Measurements from ENCODE around the gene MPDU1. TPM values are rescaled to one million over a fixed set of nuclear protein-coding genes. Genes with fewer than 3 reads are reported as not detected.

Gene MPDU1
- total and polyA plus RNA-seq, 2 of the 4 experiments (the other 2 are of a cell fraction) = 135 to 149 TPM

DNA sequence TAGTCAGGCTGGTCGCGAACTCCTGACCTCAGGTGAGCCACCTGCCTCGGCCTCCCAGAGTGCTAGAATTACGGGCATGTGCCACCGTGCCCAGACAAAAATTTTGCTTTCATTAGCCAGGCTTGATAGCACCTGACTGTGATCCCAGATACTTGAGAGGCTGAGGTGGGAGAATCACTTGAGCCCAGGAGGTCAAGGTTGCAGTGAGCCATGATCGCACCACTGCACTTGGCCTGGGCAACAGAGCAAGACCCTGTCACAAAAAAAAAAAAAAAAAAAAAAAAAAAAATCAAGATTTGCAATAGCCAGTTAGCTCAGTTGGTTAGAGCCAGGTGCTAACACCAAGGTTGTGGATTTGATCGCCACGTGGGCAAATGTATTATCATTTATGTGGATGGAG is 37.2 kb downstream of the MPDU1 start:
- no TSS peak for BruUV-seq (replicated peaks)
- no peak overlapping the region for H3K4me2 ChIP-seq (ENCODE audit: low read depth, low read length)
- no peak overlapping the region for H2BK5ac ChIP-seq (ENCODE audit: low read depth, low read length, poor library complexity, severe bottlenecking)
- ATAC-seq (ENCODE audit: low read depth) (no peak), DNase-seq (no peak)
- no peak overlapping the region for H2BK120ac ChIP-seq (ENCODE audit: low read depth, low read length)
- no peak overlapping the region for H3K4me3 ChIP-seq (ENCODE audit: insufficient read depth, low read depth, low read length)
- H3K9ac ChIP-seq (ENCODE audit: low read depth, low read length) = no peak overlapping the region
- no peak overlapping the region for H3K4ac ChIP-seq (ENCODE audit: low read depth, low read length)
- H3K27me3 ChIP-seq (ENCODE audit: control insufficient read depth, insufficient read depth, low read length) = no peaks in the 10 kb centered on the region; the same call in 1 of the 2 replicates
- no peak overlapping the region for H2AK9ac ChIP-seq (replicated peaks; ENCODE audit: low read depth, low read length, poor library complexity)
- H2AFZ ChIP-seq (replicated peaks; ENCODE audit: low read length, poor library complexity) = no peak overlapping the region
- no peak overlapping the region for H3K14ac ChIP-seq (replicated peaks; ENCODE audit: low read depth, low read length)
- no CpG with 5 or more reads among the region's 8 CpGs for WGBS, 2 experiments (ENCODE audit: extremely low coverage in 2 of 2, insufficient read length in 1 of 2)
- H3K56ac ChIP-seq (ENCODE audit: extremely low read depth, insufficient read depth, low read length) = no peak overlapping the region
- H2BK15ac ChIP-seq (ENCODE audit: low read depth, low read length) = no peak overlapping the region
- dilution Hi-C loops (cut with HindIII; ENCODE audit: low sequenced_read_pairs, unreplicated experiment) (no loop called here), in situ Hi-C loops (cut with MboI; ENCODE audit: low sequenced_read_pairs) (no loop called here), intact Hi-C loops (cut with micrococcal nuclease) (no loop called here)
- no peak overlapping the region for H4K91ac ChIP-seq (ENCODE audit: insufficient read depth, low read depth, low read length)
- no peak overlapping the region for H3K23ac ChIP-seq (ENCODE audit: low read depth, low read length)
- no peaks in the 10 kb centered on the region; the same call in 1 of the 2 replicates for H3K36me3 ChIP-seq (ENCODE audit: control insufficient read depth, insufficient read depth, low read length)
- no peak overlapping the region for H2BK20ac ChIP-seq (ENCODE audit: low read depth, low read length)
- CTCF ChIA-PET = interaction anchor here (0.6 kb wide), 1 partner anchor 12 kb away, joined by 3 read pairs; no protein-coding TSS in a partner anchor
- no peaks in the 10 kb centered on the region for H4K20me1 ChIP-seq (ENCODE audit: insufficient read depth, low read length)
- POLR2A ChIA-PET (ENCODE audit: unreplicated experiment) = no interaction called here
- no peak overlapping the region for H3K18ac ChIP-seq (ENCODE audit: low read depth, low read length)
- no peak overlapping the region for H3K27ac ChIP-seq (ENCODE audit: insufficient read depth, low read length)
- H3K79me1 ChIP-seq (ENCODE audit: low read depth in 1 of 2, low read length in 2 of 2) = no peaks in the 10 kb centered on the region; a peak in 1 of 4 replicates
- no peaks in the 10 kb centered on the region for H3K9me1 ChIP-seq (ENCODE audit: insufficient read depth, low read length)
- H4K8ac ChIP-seq (ENCODE audit: low read depth in 2 of 2, low read length in 2 of 2) = no peak overlapping the region
- H4K5ac ChIP-seq (ENCODE audit: low read depth, low read length) = no peak overlapping the region
- H2AK5ac ChIP-seq (ENCODE audit: low read depth, low read length) = no peak overlapping the region
- no peaks in the 10 kb centered on the region for H3K9me3 ChIP-seq (ENCODE audit: control insufficient read depth, insufficient read depth, low read length)
- TF ChIP-seq, protein P1, sequence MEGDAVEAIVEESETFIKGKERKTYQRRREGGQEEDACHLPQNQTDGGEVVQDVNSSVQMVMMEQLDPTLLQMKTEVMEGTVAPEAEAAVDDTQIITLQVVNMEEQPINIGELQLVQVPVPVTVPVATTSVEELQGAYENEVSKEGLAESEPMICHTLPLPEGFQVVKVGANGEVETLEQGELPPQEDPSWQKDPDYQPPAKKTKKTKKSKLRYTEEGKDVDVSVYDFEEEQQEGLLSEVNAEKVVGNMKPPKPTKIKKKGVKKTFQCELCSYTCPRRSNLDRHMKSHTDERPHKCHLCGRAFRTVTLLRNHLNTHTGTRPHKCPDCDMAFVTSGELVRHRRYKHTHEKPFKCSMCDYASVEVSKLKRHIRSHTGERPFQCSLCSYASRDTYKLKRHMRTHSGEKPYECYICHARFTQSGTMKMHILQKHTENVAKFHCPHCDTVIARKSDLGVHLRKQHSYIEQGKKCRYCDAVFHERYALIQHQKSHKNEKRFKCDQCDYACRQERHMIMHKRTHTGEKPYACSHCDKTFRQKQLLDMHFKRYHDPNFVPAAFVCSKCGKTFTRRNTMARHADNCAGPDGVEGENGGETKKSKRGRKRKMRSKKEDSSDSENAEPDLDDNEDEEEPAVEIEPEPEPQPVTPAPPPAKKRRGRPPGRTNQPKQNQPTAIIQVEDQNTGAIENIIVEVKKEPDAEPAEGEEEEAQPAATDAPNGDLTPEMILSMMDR (conservative IDR thresholded peaks at IDR 0.05; ENCODE audit: low read depth, low read length) = no peak
- TF ChIP-seq MAFK (IDR thresholded peaks at IDR 0.05; ENCODE audit: low read depth, low read length) = no peak
- no peak for TF ChIP-seq MAZ (IDR thresholded peaks at IDR 0.05; ENCODE audit: borderline replicate concordance, low read depth, low read length)
- TF ChIP-seq SMC3 (IDR thresholded peaks at IDR 0.05; ENCODE audit: low read depth, low read length) = no peak
- TF ChIP-seq BHLHE40 (IDR thresholded peaks at IDR 0.05; ENCODE audit: low read depth, low read length) = no peak
- no peak for TF ChIP-seq ELK1 (IDR thresholded peaks at IDR 0.05; ENCODE audit: borderline replicate concordance, low read depth, low read length)
- no peaks in the 10 kb centered on the region for H3K4me1 ChIP-seq (ENCODE audit: control insufficient read depth, insufficient read depth, low read length)

Measured in IMR-90 (cell line).